Choroid plexus epithelial cell (primary cell): ENCODE measurements around the gene NDNF.

Experiments used
- DNase-seq: peaks from one replicate; pipeline ENCODE4 v3.0.0-alpha.2; 2010; ENCODE audit warnings: low read depth
- H3K4me3 ChIP-seq: 2 replicates; pipeline ENCODE4 v1.5.1; 2011; ENCODE audit warnings: low read depth, mild to moderate bottlenecking, control low read depth, low read length, moderate library complexity
- CTCF ChIP-seq: conservative IDR thresholded peaks from 2 replicates; pipeline ENCODE4 v1.5.1; 2011; ENCODE audit warnings: low read depth, mild to moderate bottlenecking, control low read depth, inconsistent platforms, low read length, moderate library complexity

NDNF gene

GRCh38 chr4:121009578-121010478 is 62.5 kb downstream of the NDNF start:
- no peak for TF ChIP-seq CTCF
- H3K4me3 ChIP-seq = no peak overlapping the region
- no peak for DNase-seq

GRCh38 chr4:121007660-121008059 is 64.7 kb downstream of the NDNF start:
- no peak for DNase-seq
- no peak for TF ChIP-seq CTCF
- no peak overlapping the region for H3K4me3 ChIP-seq

GRCh38 chr4:121003863-121004262 is 68.5 kb downstream of the NDNF start:
- no peak for TF ChIP-seq CTCF
- DNase-seq = no peak
- no peak overlapping the region for H3K4me3 ChIP-seq

GRCh38 chr4:120995266-120996010 is 76.9 kb downstream of the NDNF start:
- no peak for DNase-seq
- no peak overlapping the region for H3K4me3 ChIP-seq
- no peak for TF ChIP-seq CTCF

GRCh38 chr4:120994521-120994920 is 77.8 kb downstream of the NDNF start:
- TF ChIP-seq CTCF = no peak
- DNase-seq = no peak
- no peak overlapping the region for H3K4me3 ChIP-seq

- TF ChIP-seq CTCF = no peak
- no peak overlapping the region for H3K4me3 ChIP-seq
- no peak for DNase-seq
Observed at GRCh38 chr4:120991885-120992284, 80.5 kb downstream of the NDNF start.
